NT2/D1 (cell line): ENCODE results near the gene ESRP2.

ENCODE experiments used
- SUZ12 ChIP-seq: IDR thresholded peaks from 2 replicates; pipeline ENCODE4 v1.6.1; 2011; ENCODE audit not compliant: insufficient read length, insufficient read depth; ENCODE audit errors: extremely low read depth
- ZNF274 ChIP-seq: IDR thresholded peaks from 2 replicates; pipeline ENCODE4 v1.6.1; 2011; ENCODE audit warnings: mild to moderate bottlenecking, low read depth, low read length

GRCh38 chr16:68190081-68190480 lies 45.8 kb downstream of the ESRP2 start:
- no peak for TF ChIP-seq ZNF274
- no peak for TF ChIP-seq SUZ12
